Activated CD4-positive, CD25-positive, alpha-beta regulatory T cell (primary cell): ENCODE measurements around the gene SIM1.

Experiments
- DNase-seq, 4 experiments: peaks; one replicate each; lab custom pipeline; 2025; lab: John Stamatoyannopoulos, UW

SIM1 gene

DNA sequence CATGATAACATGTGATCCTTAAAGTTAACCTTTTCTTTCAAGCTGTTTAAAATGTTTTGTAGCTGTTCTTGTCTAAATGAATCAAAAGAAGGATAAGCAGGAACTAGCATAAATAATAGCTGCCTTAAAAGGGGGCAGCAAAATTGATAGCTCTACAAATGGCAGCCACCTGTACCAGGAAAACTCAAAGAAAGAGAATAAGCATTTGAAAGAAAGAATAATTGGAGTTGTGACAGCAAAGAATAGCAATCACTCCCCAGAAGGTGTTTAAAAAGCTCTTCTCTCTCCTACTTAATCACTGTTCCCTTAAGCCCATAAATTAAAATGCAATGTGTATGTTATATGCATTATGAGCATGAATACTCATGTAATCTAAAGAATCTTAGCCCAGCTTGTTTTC is 114.6 kb downstream of the SIM1 start:
- no peak for DNase-seq

DNA sequence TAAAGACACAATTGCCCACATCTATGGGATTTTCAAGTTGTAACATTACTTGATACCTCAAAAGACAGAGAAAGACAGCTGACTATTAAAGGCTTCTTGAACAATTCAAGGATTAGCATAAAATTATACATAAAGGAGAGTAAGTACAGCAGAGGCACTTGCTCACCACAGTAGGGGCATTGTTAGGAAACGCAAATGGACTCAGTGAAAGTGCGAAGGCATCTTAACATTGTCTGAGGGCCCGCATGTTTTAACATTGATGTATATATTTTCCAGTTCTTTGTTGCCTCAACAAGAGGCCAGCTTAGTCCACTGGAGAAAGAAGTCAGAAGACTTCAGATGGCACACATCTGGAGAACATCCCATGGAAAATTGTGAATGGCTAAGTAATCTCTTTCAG is 115.4 kb downstream of the SIM1 start:
- no peak for DNase-seq

DNA sequence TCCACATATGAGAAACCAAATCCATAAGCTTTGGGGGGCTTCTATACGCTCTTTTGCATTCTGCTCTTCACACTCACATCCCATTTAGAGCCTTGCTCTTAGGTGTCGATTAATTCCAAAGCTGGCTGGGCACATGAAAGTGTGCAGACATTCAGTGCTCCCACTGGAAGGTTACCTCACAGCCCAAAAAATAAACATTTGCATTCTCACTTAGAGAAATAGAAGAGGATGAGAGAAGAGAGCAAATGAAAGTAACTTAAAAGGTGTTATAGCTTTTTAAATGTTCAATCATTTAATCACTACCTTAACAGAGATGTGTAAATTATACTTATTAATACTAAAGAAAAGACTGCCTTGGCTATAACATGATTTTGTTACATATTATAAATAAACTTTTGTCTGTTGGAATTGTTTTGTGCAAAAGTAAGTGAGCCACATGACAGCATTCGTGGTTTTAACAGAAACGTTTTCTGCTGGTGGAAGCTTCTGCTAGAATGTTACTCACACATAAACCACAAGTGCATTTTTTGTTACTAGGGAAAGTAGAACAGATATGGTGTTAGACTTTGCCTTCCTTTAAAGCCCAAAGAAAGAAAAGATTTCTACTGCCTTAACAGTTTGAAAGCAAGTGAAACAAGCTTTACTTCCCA is 116.7 kb downstream of the SIM1 start:
- DNase-seq, result no peak

DNA sequence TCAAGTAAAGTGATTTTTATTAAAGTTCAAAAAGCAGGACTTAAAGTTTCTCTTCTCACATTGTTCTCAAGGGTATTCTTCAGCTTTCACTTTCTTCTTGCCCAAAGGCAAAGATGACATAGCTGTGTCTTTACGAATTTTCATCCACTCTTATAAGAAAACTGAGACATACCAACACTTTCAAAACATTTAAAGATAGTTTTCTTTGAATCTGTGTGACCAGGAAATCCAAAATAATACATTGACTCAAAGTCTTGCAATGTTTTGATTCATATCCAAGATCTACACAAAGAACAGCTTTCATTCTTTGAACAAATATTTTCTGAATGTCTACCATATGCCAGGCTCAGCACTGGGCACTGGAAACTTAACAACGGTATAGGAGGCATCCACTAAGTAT is 117.9 kb downstream of the SIM1 start:
- DNase-seq, result no peak

DNA sequence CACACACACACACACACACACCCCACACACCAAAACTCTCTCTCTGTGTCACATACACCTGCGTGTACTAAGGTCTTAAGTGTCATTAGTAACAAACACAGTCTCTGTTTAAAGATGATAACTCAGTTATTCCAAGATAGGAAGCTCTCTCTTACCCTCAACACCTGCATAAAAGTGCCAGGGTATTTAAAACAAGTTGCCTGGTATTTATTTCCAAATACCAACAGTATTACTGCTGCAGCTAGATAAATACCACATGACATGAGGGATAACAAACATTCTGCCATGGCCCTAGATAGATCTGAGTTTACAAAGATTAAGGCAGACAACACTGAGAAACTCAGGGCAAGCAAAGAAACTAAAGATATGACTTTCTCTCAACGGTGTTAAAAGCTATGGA is 118.5 kb downstream of the SIM1 start:
- no peak for DNase-seq

DNA sequence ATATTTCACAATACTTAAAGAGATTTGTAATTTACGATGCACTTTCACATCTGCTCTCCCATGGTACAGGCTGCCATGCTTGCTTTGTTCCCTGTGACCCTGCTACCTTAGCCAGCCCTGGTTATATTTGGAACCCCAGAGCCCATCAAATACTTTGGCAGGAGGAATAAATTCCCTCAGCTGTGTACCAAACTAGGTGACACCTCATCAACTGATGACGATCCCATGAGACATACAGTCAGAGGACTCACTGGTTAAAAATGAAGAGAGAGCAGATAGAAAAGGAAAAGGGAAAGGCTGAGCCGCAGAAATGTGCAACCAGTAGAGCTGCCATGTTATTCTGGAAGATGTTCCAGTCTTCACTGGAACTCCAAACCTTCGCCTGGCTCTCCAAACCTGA is 120.0 kb downstream of the SIM1 start:
- DNase-seq, result no peak

DNA sequence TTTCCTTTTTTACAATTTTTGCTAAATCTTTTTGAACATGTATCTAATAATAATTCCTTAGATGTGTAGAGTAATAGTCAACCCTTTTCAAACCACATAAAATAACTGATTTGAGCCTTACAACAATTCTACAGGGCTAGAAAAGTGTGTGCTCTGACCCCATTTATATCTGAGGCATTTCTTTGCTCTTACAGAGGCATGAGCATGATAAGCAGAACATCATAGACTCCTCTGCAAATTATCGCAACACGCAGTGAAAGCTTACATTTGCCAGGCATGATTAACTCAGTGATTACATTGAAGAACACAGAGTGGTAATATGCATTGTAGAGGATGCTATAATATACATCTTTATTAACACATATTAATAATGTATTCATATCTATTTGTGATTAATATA is 120.4 kb downstream of the SIM1 start:
- no peak for DNase-seq

DNA sequence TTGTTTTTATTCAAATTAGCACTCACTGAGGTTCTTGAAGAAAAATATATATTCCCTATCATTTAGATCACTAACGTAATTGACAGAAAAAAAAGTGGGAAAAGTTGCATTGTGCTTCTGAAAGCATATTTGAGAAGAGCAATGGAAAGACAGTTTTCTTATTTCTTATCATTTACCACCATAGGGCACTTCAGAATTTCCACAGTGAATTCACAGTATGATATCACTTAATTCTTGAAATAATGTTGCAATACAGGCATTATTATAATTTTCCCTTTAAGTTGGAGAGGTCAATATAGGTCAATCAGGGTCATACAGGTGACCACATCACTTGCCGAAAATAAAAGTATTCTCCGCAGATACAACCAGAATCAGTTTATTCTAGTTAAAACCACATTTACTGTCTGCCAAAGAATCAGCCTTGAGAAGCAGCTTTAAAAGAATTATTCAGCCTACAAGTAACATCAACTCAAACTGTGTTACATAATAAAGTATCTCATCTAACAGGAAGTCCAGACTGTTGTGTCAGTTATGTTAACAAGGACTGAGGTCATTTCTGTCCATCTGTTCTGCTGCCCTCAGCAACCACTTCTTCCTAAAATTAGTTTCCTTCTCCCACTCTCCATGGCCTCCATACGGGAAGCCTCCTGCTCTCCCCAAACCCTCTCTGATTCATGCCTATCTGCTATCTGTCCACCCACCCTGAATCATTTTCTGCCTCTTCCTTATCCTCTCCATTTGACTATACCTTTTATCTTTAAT is 121.2 kb downstream of the SIM1 start:
- no peak for DNase-seq

DNA sequence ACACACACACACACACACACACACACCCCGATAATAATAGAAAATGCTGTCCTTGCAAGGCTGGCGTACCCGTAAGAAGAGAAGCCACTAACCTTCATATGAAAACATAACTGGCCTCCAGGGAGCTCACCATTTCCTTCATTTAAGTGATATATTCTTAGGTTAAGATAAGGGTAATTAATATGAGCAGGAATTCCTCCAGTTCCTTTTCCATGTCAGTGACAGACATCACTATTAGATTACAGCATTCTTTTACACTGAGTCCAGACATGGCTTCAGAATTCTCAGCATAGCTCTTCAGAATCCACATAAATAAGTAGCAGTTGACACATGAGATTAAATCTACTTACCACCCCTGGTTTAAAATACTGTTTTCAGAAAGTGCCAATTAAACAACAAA is 121.9 kb downstream of the SIM1 start:
- no peak for DNase-seq

DNA sequence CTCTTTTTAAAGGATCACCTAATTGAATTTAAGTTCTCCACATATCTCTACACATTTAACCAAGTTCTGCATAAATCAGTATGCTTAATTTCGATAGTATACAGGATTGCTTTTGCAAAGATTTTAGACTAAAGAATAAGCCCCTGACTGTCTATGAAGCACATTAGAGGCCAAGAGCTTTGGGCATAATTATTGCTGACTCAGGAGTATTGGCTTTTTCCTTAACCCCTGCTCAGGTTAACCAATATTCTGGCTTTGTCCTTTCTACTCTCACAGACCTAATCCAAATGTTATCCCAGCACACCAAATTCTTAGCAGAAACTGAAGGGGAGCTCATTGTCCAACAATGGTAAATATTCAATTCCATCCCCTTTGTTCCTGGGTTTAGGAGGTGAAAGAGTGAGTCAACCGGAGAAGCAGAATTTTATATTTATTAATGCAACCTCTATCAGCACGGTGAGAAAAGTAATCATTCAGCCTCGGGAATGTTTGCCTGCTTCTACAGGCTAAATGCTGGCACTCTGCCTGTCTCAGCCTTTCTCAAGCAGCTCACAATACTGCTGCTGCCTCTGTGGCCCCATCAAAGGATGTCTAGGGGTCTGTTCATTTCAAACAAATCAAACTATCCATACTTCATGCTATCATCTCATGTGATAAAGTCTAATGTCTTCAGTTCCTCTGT is 125.0 kb downstream of the SIM1 start:
- no peak for DNase-seq

DNA sequence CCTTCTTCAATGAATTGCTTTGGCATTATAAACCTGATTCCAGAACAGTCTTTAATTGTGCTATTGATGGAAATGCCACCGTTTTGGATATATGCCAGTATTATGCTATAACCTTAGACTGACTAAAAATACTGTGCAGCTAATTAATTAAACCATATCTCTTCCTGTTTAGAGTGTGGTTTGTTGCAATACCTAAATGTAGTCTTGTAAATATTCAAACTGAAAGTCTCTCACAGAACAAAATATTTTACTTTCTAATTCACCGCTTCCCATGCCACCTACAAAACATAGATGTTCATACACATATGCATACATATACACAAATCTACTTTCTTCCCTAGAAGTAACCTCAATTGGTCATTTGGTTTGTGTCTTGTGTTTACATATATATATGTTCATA is 126.6 kb downstream of the SIM1 start:
- no peak for DNase-seq

DNA sequence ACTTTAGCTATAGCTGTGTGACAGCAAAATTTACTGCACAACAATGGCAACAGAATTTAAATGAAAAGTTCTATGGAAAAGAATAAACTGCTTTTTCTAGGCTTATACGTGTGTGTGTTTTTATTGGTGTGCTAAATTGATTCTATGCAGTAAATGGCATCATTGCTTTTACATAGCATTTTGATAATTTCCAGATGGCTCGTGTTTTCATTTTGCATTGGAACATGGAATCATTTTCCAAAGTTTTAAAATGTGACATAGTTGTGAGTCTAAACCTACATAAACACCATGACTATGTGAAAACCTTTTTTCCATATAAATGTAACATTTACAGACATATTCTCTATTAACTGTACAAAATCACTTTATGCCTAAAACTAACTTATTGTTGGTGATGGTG is 127.8 kb downstream of the SIM1 start:
- no peak for DNase-seq

DNA sequence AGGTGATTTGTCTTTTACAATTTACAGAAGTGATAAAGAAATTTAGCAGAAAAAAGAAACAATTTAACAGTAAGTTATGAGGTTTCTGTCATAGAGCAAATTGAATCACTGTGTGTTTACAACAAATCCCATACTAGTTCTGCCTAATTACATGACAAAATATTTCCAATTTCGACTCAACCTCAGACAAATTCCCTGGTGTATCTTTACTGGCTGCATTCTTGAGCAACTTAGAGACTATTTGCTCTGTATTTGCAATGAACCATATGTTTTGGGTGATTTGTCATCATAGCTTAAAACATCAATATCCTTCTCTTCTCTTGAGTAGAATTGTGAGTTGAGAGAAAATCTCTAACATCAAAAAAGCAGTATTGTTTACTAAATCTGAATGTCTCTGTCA is 128.7 kb downstream of the SIM1 start:
- DNase-seq, result no peak
